ENCODE results near the gene BTLA. TPM values are rescaled to one million over a fixed set of nuclear protein-coding genes. Genes with fewer than 3 reads are reported as not detected.

BTLA gene
- total RNA-seq, 1 donor, result not detected

- no peak overlapping the region for H3K4me3 ChIP-seq (ENCODE audit: low read depth, low read length)
- no peak for DNase-seq (ENCODE audit: low read depth)
- TF ChIP-seq, protein P1, sequence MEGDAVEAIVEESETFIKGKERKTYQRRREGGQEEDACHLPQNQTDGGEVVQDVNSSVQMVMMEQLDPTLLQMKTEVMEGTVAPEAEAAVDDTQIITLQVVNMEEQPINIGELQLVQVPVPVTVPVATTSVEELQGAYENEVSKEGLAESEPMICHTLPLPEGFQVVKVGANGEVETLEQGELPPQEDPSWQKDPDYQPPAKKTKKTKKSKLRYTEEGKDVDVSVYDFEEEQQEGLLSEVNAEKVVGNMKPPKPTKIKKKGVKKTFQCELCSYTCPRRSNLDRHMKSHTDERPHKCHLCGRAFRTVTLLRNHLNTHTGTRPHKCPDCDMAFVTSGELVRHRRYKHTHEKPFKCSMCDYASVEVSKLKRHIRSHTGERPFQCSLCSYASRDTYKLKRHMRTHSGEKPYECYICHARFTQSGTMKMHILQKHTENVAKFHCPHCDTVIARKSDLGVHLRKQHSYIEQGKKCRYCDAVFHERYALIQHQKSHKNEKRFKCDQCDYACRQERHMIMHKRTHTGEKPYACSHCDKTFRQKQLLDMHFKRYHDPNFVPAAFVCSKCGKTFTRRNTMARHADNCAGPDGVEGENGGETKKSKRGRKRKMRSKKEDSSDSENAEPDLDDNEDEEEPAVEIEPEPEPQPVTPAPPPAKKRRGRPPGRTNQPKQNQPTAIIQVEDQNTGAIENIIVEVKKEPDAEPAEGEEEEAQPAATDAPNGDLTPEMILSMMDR (IDR thresholded peaks at IDR 0.05; ENCODE audit: insufficient read depth, low read depth, low read length), result no peak
Measured at GRCh38 chr3:112477891-112478290, 21.4 kb downstream of the BTLA start.

DNA sequence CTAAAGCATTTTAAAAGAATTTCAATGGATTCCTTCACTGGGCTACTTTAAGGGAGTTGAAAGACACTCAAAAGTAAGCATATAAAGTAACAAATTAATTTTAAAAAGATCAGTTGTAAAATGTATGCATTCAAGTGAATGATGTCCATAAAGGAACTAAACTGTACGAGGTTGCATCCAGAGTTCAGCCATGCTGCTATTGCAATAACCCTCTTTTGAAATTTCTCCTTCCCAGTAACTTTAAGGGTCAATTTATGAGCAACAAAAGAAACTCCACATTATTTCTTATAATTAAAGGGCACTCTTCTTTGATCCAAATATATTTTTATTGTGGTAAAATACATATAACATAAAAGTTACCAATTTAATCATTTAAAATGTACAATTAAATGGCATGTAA lies 22.9 kb downstream of the BTLA start:
- TF ChIP-seq, protein P1 (IDR thresholded peaks at IDR 0.05; ENCODE audit: insufficient read depth, low read depth, low read length), result no peak
- DNase-seq (ENCODE audit: low read depth), result no peak
- no peak overlapping the region for H3K4me3 ChIP-seq (ENCODE audit: low read depth, low read length)

DNA sequence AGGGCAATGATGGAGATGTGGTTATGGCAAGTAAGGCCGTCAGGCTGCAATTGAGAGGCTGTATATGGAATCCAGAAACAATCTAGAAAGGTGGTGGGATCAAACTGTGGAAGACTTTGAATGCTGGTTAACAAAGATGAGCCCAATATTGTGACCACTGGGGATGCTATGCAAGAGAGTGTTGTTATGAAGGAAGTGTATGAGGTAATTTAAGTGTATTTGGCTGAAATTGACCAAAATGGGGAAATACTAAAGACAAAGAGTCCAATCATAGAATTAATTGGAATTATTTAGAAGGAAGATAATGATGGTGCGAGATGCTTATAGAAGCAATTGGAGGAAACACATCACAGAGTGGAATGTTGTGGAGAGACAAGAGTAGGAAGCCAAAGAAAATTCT lies 24.5 kb downstream of the BTLA start:
- DNase-seq (ENCODE audit: low read depth), result no peak
- TF ChIP-seq, protein P1 (IDR thresholded peaks at IDR 0.05; ENCODE audit: insufficient read depth, low read depth, low read length), result no peak
- H3K4me3 ChIP-seq (ENCODE audit: low read depth, low read length), result no peak overlapping the region

GRCh38 chr3:112472691-112473090 lies 26.6 kb downstream of the BTLA start:
- TF ChIP-seq, protein P1 (IDR thresholded peaks at IDR 0.05; ENCODE audit: insufficient read depth, low read depth, low read length), result no peak
- DNase-seq (ENCODE audit: low read depth), result no peak

GRCh38 chr3:112471596-112472325 lies 27.5 kb downstream of the BTLA start:
- no peak overlapping the region for H3K4me3 ChIP-seq (ENCODE audit: low read depth, low read length)
- TF ChIP-seq, protein P1 (IDR thresholded peaks at IDR 0.05; ENCODE audit: insufficient read depth, low read depth, low read length), result no peak
- no peak for DNase-seq (ENCODE audit: low read depth)

More at GRCh38 chr3:112472691-112473090, 26.6 kb downstream of the BTLA start:
- no peak overlapping the region for H3K4me3 ChIP-seq (ENCODE audit: low read depth, low read length)

DNA sequence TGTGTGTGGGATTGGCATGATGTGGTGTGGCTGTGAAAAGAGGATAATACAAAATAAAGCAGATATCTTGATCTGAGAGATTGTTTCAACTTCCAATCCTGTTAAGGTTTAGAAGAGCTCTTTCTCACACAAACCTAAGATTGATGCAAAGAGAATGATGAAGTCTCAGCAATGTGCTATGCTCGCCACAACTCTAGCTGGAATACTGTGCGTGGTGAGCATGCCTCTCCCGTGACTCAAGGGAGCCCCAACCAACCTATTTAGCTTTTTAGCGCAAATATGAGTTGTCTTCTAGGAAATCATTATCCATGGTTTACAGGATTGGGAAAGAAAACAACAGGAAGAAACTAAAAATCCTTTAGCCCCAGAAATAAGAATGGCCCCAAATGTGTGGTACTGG lies 28.5 kb downstream of the BTLA start:
- no peak for DNase-seq (ENCODE audit: low read depth)
- TF ChIP-seq, protein P1 (IDR thresholded peaks at IDR 0.05; ENCODE audit: insufficient read depth, low read depth, low read length), result no peak
- H3K4me3 ChIP-seq (ENCODE audit: low read depth, low read length), result no peak overlapping the region

DNA sequence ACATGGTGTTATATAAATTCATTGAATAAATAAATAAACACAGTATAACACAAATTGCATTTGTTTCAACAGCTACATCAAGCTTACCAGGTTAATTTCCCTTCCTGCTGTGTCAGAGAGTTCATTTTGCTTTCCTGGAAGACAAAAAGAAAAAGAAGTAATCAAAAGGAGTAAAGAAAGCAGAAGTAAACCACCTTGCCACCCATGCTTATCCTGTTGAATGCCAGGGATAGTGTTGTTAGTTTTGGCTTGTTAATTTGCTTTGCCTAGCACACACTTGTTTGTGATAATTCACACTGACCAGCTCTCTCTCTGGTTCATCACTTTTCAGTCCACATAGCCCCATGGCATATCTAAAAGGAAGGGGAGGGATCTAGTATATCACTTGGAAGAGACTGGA lies 29.6 kb downstream of the BTLA start:
- DNase-seq (ENCODE audit: low read depth), result no peak
- TF ChIP-seq, protein P1 (IDR thresholded peaks at IDR 0.05; ENCODE audit: insufficient read depth, low read depth, low read length), result no peak
- no peak overlapping the region for H3K4me3 ChIP-seq (ENCODE audit: low read depth, low read length)
